HG03521 (cell line): ENCODE data around the gene PDZD7.
"Not testable (repeated sequence)": the region's sequence is repeated elsewhere in the genome, so short reads cannot be mapped to it uniquely, and the experiment has no call there.

Experiments
- ATAC-seq: cut with Tn5 transposase; IDR thresholded peaks from one replicate; pipeline ENCODE4 v1.9.1; 2021; ENCODE audit warnings: mild to moderate bottlenecking, moderate library complexity; ENCODE audit not compliant: unreplicated experiment

The PDZD7 gene

GRCh38 chr10:101041252-101041761 lies 10.4 kb upstream of the PDZD7 start:
- ATAC-seq, result peak; percentile 56

DNA sequence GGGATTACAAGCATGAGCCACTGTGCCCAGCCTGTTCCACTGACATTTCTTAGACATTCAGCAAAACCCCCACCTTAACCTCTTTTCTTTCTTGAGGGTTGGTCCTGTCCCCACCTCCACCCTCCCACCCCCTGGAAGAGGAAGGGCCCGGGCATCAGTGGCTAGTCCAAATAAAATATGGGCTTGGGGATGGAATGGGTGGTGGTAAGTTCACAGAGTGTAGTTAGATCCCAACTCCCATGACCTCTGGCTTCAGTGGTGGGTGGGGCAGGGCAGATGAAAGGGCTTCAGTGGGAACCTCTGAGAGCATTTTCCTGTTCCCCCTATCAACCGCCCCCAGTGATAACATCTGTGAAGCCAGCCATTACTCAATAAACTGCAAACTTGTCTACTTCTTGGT lies 9.9 kb upstream of the PDZD7 start:
- no peak for ATAC-seq

GRCh38 chr10:101040061-101040460 lies 9.1 kb upstream of the PDZD7 start:
- no peak for ATAC-seq

GRCh38 chr10:101038484-101038883 lies 7.6 kb upstream of the PDZD7 start:
- ATAC-seq, result no peak

DNA sequence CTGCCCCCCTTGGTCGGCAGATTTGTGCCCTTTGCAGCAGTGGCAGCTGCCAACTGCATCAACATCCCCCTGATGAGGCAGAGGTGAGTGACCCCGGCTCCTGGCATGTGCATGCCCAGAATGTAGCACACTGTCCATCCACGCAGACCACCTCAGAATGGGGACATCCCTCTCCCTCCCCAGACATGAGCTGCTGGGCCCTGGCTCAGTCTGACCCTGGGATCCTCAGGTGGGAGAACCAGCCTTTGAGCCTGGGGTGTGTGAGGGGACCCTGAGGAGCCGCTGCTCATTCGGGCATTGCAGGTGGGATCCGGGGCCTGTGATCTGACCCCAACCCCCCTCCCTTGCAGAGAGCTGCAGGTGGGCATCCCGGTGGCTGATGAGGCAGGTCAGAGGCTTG lies 5.8 kb upstream of the PDZD7 start:
- ATAC-seq, result no peak

GRCh38 chr10:101035916-101036702 lies 5.2 kb upstream of the PDZD7 start:
- no peak for ATAC-seq

DNA sequence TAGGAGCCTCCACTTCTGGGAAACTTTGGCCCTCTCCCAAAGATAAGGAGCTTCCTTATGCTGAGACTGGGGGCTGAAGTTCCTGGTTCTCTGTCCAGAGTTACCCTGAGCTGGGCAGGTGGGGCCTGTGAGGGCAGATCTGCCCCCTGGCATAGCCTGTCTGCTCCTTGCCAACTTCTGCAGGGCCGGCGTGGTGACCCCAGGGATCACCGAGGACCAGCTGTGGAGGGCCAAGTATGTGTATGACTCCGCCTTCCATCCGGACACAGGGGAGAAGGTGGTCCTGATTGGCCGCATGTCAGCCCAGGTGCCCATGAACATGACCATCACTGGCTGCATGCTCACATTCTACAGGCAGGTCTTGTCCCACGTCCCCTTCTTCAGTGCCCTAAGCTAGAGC lies 4.4 kb upstream of the PDZD7 start:
- ATAC-seq, result no peak

DNA sequence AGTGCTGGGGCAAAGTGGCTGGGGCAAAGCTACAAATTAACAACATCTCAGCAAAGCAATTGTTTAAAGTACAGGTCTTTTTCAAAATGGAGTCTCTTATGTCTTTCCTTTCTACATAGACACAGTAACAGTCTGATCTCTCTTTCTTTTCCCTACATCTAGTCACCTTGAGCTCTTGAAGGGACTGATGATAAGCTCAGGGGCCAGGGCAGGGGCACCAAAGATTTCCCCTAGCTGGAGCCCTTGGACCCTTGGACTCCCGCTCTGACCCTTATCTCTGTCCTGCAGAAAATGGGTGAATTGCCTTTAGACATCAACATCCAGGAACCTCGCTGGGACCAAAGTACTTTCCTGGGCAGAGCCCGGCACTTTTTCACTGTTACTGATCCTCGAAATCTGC lies 3.5 kb upstream of the PDZD7 start:
- ATAC-seq, result not testable (repeated sequence)

- no peak for ATAC-seq
Measured at GRCh38 chr10:101033276-101033675, 2.3 kb upstream of the PDZD7 start.

DNA sequence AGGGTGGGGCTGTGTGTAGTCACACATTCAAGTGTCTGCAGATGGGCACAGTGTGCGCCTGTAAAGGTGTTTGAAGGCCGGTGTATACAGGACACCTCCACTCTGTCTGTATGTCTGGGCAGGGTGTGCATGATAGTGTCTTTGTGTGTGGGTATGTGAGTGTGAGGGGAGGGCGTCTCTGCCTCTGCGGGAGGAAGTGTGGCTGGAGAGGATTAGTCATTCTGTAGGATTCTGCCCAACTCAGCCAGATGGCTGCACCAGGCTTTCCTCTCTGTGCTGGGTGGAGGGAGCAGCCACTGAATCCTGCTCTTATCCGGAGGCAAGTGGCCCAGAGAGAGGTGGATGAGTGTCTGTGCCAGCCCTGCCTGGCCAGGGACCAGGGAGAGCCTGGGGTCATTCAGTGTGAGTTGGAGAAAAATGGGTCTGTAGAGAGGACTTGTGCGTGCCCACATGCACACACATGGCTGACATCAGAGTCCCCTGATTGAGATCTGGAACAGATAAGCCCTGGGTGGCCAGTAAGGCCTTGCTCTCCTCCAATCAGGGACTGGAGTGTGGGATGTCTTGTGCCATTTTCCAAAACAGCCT lies 1.8 kb upstream of the PDZD7 start:
- no peak for ATAC-seq

DNA sequence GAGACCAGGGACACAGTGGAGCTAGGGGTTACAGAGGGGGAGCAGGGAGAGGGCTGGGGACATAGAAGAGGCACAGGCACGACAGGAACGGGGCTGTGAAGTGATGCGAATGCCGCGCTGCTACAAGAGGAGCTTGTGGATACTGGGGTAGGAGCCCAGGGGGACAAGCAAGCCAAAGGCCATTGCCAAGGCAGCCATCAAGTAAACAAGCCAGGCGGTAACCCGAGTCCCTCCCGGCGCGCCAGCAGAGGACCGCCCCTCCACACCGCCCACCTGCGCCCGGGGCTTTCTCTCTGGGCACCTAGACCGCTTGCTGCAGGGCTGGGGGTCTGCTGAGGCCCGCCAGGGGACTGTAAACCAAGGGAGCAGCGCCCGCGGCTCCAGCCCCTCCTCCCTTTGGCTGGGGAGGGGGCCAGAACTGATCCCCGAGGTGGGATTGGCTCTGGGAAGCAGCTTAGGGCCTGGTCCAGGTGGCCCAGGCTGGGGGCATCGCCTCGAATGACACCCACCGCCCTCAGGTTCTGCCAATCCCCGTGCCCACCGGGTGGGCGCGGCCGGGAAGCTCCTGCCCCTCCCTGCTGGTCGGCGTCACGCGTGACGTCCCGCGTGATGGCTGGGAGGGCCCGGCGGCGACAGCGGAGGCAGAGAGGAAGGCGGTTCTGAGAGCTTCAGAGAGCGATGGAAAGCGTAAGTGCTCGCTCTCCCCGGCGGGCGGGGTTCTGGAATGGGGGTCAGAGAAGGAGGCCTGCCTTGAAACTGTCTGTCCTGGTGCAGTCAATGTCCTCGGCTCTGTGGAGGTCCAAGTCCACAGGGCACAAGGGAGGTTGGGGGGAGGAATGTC lies 1.1 kb upstream of the PDZD7 start:
- no peak for ATAC-seq

- no peak for ATAC-seq
Measured at GRCh38 chr10:101030496-101031127, 317 bp downstream of the PDZD7 start.

GRCh38 chr10:101029520-101030295 lies 1.2 kb downstream of the PDZD7 start:
- no peak for ATAC-seq

GRCh38 chr10:101028446-101029337 lies 2.2 kb downstream of the PDZD7 start:
- no peak for ATAC-seq

DNA sequence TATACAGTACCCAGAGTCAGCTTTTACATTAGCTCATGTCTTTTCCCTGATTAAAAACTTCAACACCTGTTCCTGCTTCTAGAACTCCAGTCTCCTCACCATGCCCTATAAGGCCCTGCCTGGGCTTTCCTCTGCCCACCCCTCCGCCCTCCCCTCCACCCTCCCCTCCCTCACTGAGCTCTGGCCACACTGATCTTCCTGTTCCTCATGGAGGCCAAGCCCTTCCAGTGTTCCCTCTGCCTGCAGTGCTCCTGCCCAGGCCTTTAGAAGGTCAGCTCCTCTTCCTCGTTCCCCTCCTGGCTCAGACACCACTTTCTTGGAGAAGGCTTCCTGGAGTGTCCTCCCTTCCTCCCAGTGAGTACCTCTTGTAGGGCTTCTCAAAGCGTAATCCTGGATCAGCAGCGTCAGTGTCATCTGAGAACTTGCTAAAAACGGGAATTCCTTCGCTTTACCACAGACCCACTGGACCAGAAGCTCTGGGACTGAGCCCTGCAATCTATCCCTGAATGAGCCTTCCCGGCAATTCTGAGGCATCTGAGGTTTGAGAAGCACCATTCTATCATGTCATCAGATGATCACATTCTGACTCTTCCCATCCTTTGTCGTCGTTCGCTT lies 3.7 kb downstream of the PDZD7 start:
- ATAC-seq, result no peak

DNA sequence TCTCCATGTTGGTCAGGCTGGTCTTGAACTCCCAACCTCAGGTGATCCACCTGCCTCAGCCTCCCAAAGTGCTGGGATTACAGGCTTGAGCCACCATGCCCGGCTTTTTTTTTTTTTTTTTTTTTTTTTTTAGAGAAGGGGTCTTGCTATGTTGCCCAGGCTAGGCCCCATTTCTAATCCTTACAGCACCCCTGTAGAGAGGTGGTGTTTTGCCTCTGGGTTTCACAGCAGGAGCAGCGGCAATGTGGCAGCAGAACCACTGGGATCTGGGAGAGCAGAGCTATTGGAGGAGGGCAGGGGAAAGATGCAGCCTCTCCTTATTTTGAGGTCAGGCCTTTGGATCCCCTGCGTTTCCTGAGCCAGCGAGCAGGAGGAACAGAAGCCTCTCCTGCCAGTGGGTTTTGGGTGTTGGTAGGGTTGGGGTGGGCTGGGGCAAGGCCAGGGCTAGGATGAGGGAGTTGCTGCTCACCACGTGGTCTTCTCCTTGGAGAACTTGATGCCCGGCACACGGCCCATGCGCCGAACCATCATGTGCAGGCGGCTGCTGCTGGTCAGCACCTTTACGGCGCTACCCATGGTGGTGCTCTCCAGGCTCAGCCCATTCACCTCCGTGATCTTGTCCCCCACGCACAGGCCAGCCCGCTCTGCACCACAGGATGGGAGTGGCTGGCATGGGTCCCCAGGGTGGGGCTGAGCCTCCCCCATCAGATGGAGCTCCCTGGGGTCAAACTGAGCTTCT lies 7.8 kb downstream of the PDZD7 start:
- no peak for ATAC-seq

DNA sequence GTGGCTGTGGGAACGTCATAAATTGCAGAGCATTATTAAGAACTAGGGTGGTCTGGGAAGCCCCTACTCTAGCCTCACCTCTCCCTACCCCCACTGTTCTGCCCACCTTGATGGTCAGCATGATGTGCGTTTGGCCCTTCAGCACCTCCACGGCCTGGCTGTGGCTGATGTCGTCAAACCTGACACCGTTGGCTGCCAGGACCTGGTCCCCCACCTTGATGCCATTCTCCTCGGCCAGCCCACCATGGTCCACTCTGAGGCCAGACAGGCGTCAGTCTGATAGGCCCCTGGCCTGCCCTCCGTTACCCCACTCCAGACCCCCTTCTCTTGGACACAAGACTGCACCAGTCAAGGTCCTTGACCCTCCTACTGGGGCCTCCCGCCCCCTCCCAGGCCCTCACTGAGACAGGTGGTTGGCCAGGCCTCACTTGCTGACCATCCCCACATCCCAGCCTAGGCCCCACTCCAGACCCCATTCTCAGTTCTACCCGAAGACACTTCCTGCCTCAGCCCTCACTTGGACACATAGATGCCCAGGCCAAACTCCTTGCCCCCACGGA lies 9.2 kb downstream of the PDZD7 start:
- no peak for ATAC-seq

- no peak for ATAC-seq
Measured at GRCh38 chr10:101021239-101021638, 9.7 kb downstream of the PDZD7 start.
